Vagina (tissue), 2 donors: ENCODE data around the gene BICDL2. TPM values are rescaled to one million over a fixed set of nuclear protein-coding genes. Genes with fewer than 3 reads are reported as not detected.

Experiments
- DNase-seq, 2 donors: peaks; one replicate each; pipeline ENCODE4 v3.0.0-alpha.2; 2017; ENCODE audit errors: extremely low spot score in 2 of 2
- H3K27ac ChIP-seq: fragments of 200-600 bp; sonication (generic); one replicate; pipeline ENCODE4 v1.5.1; 2019
- H3K27me3 ChIP-seq: fragments of 200-600 bp; sonication (generic); one replicate; pipeline ENCODE4 v1.5.1; 2019
- H3K36me3 ChIP-seq, 2 donors: fragments of 200-600 bp; sonication (generic); one replicate each; pipeline ENCODE4 v1.5.1; 2017 to 2019
- H3K4me1 ChIP-seq: fragments of 200-600 bp; sonication (generic); one replicate; pipeline ENCODE4 v1.5.1; 2019
- H3K4me3 ChIP-seq, 2 donors: fragments of 200-600 bp; sonication (generic); 1 replicate in 1 of 2; 2 replicates in 1 of 2; pipeline ENCODE4 v1.5.1; 2016 to 2019
- H3K9me3 ChIP-seq: fragments of 200-600 bp; sonication (generic); one replicate; pipeline ENCODE4 v1.5.1; 2019
- POLR2A ChIP-seq, 2 donors: fragments of 450-650 bp; IDR thresholded peaks; one replicate each; pipeline ENCODE4 v1.6.1; 2017; ENCODE audit warnings: antibody characterized with exemption in 2 of 2, mild to moderate bottlenecking in 2 of 2, moderate library complexity in 2 of 2
- POLR2AphosphoS5 ChIP-seq, 2 donors: sonication (generic); formaldehyde crosslinking; IDR thresholded peaks; one replicate each; pipeline ENCODE4 v1.9.0; 2017; ENCODE audit warnings: antibody characterized with exemption in 2 of 2, mild to moderate bottlenecking in 2 of 2, low read depth in 1 of 2; ENCODE audit not compliant: insufficient read depth in 1 of 2
- intact Hi-C: fragments of 100-400 bp; cut with DNase I; formaldehyde crosslinking; loops from one replicate; pipeline ENCODE4 v1.15.1; 2023
- total RNA-seq: library from RNA; depleted of rRNA; stranded (reverse); fragments of >200 nt; gene quantifications from one replicate; pipeline ENCODE4 v1.2.3, GENCODE V29; 2016
- TF ChIP-seq, protein P1 (sequence below), 3 experiments: fragments of 450-650 bp in 2 of 3; fragments of 200-600 bp in 1 of 3; sonication (generic) in 1 of 3; IDR thresholded peaks; one replicate each; pipeline ENCODE4 v1.5.1; 2017 to 2019; ENCODE audit warnings: antibody characterized with exemption in 3 of 3, mild to moderate bottlenecking in 2 of 3, moderate library complexity in 2 of 3

Gene BICDL2
- total RNA-seq, 1 donor from 2014 or later: 52.5 TPM

DNA sequence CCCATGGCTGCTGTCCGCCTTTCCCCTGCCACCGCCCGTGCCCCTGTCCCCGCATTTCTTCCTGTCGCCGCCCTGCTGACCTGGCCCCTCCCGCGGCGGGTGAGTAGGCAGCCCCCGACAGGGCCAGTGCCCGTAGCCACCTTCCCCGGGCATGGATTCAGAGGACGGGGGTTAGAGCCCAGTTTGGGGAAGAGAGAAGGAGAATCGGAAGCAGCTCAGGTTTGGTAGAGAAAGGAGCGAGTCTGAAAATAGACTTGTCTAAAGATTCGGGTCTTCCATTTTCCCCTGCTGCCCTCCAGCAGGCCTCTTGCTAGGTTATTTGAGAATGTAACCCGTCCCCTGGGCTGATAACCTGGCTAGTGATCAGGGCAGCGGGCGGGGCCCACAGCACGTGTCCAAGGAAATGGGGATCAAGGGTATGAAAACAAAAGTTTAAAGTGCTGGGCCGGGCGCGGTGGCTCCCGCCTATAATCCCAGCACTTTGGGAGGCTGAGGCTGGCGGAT, 31.9 kb downstream of the BICDL2 start:
- DNase-seq: no peak
- Histone ChIP-seq H3K27me3 (no peaks in the 10 kb centered on the region), H3K27ac (no peak overlapping the region), H3K9me3 (no peaks in the 10 kb centered on the region), H3K36me3 (no peaks in the 10 kb centered on the region), H3K4me1 (peaks cover 8% of the 10 kb centered on the region), H3K4me3 (peak overlapping the region in 1 of 2 donors; percentile 10)
- intact Hi-C loops: no loop called here
- no peak for TF ChIP-seq POLR2AphosphoS5 (IDR thresholded peaks at IDR 0.05; ENCODE audit: insufficient read depth in 1 of 2, low read depth in 1 of 2)
- TF ChIP-seq, protein P1, sequence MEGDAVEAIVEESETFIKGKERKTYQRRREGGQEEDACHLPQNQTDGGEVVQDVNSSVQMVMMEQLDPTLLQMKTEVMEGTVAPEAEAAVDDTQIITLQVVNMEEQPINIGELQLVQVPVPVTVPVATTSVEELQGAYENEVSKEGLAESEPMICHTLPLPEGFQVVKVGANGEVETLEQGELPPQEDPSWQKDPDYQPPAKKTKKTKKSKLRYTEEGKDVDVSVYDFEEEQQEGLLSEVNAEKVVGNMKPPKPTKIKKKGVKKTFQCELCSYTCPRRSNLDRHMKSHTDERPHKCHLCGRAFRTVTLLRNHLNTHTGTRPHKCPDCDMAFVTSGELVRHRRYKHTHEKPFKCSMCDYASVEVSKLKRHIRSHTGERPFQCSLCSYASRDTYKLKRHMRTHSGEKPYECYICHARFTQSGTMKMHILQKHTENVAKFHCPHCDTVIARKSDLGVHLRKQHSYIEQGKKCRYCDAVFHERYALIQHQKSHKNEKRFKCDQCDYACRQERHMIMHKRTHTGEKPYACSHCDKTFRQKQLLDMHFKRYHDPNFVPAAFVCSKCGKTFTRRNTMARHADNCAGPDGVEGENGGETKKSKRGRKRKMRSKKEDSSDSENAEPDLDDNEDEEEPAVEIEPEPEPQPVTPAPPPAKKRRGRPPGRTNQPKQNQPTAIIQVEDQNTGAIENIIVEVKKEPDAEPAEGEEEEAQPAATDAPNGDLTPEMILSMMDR (IDR thresholded peaks at IDR 0.05): no peak
- TF ChIP-seq POLR2A (IDR thresholded peaks at IDR 0.05): no peak

DNA sequence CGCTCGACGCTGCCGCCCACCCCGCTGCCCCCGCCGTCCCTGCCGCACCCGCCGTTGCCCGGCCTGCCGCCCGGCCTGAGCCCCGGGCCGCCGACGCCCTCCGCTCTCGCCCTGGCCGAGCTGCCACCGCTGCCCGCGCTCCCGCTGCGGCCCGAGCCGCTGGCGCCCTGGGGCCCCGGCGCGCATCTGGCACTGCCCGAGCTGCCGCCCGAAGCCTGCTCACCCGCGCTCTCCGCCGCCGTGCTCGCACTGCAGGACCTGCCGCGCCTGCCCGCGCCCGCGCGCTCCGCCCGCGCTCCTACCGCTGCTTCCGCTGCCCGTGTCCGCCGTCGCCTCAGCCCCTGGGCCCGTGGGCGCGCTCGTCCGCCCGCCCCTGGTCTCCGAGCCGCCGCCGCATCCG, 32.4 kb downstream of the BICDL2 start:
- Histone ChIP-seq H3K27ac (no peak overlapping the region), H3K27me3 (no peaks in the 10 kb centered on the region), H3K4me1 (peaks cover 8% of the 10 kb centered on the region), H3K9me3 (no peaks in the 10 kb centered on the region), H3K4me3 (peak overlapping the region in 1 of 2 donors; percentile 34), H3K36me3 (no peaks in the 10 kb centered on the region)
- DNase-seq: no peak
- TF ChIP-seq POLR2AphosphoS5 (IDR thresholded peaks at IDR 0.05; ENCODE audit: insufficient read depth in 1 of 2, low read depth in 1 of 2) (no peak), POLR2A (IDR thresholded peaks at IDR 0.05) (no peak)
- TF ChIP-seq, protein P1 (IDR thresholded peaks at IDR 0.05): no peak
- intact Hi-C loops: no loop called here

- TF ChIP-seq, protein P1 (IDR thresholded peaks at IDR 0.05): peak; percentile 17 to 68 (median 62)
- TF ChIP-seq POLR2A (IDR thresholded peaks at IDR 0.05): no peak
- peak; percentile 53 to 74 for TF ChIP-seq POLR2AphosphoS5 (IDR thresholded peaks at IDR 0.05; ENCODE audit: insufficient read depth in 1 of 2, low read depth in 1 of 2)
- Histone ChIP-seq H3K4me3 (peak overlapping the region in 1 of 2 donors; percentile 34), H3K4me1 (peaks cover 8% of the 10 kb centered on the region), H3K36me3 (no peaks in the 10 kb centered on the region), H3K27me3 (no peaks in the 10 kb centered on the region), H3K27ac (no peak overlapping the region), H3K9me3 (no peaks in the 10 kb centered on the region)
- DNase-seq: peak in 1 of 2 donors; percentile 95
- intact Hi-C loops: no loop called here
Measured at GRCh38 chr16:3003582-3004270, 33.0 kb downstream of the BICDL2 start.

DNA sequence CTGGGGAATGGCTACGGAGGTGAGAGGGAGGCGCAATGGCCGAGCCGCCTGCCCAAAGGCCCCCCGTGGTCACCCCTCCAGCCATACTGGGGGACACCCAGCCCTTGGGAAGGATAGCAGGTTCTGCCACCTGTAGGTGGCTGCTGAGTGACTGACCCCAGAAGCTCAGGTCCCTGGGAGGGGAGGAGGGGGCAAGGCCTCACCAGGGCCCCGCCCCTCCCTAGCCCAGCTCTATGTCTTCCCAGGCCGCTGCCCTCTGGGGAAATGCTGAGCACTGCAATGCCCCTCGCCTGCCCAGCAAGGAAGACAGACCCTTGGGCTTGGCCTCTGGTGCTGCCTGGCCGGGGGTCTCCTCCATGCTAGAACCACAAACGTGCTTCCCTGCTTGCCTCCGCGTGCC, 35.4 kb downstream of the BICDL2 start:
- intact Hi-C loops: no loop called here
- DNase-seq: no peak
- H3K36me3 ChIP-seq: no peaks in the 10 kb centered on the region
- TF ChIP-seq, protein P1 (IDR thresholded peaks at IDR 0.05): no peak
- no peaks in the 10 kb centered on the region for H3K9me3 ChIP-seq
- no peak overlapping the region for H3K27ac ChIP-seq
- peaks cover 5% of the 10 kb centered on the region for H3K4me1 ChIP-seq
- no peak overlapping the region for H3K4me3 ChIP-seq
- no peaks in the 10 kb centered on the region for H3K27me3 ChIP-seq

GRCh38 chr16:3000540-3000939, 36.2 kb downstream of the BICDL2 start:
- intact Hi-C loops: no loop called here
- Histone ChIP-seq H3K36me3 (no peaks in the 10 kb centered on the region), H3K4me3 (no peak overlapping the region), H3K27ac (no peak overlapping the region), H3K9me3 (no peaks in the 10 kb centered on the region), H3K4me1 (peaks cover 5% of the 10 kb centered on the region), H3K27me3 (no peaks in the 10 kb centered on the region)
- no peak for TF ChIP-seq POLR2A (IDR thresholded peaks at IDR 0.05)
- TF ChIP-seq, protein P1 (IDR thresholded peaks at IDR 0.05): no peak
- no peak for TF ChIP-seq POLR2AphosphoS5 (IDR thresholded peaks at IDR 0.05; ENCODE audit: insufficient read depth in 1 of 2, low read depth in 1 of 2)
- DNase-seq: no peak
